Keratinocyte (primary cell): ENCODE data around the gene SWI5. TPM values are rescaled to one million over a fixed set of nuclear protein-coding genes. Genes with fewer than 3 reads are reported as not detected.

Source experiments
- DNase-seq: peaks from one replicate; pipeline ENCODE4 v3.0.0-alpha.2; 2011; ENCODE audit warnings: low read depth, missing footprints, low spot score
- FAIRE-seq: peaks from 2 replicates; lab custom pipeline; 2011; peaks lifted over from hg19 to GRCh38; lab: Jason Lieb, UNC
- H2AFZ ChIP-seq: 2 replicates; pipeline ENCODE4 v1.6.0; 2012; ENCODE audit warnings: low read length, control low read depth, inconsistent platforms; ENCODE audit not compliant: control insufficient read depth
- H3K27ac ChIP-seq: 2 replicates; pipeline ENCODE4 v1.5.1; 2011; ENCODE audit warnings: low read length; ENCODE audit not compliant: control insufficient read depth, insufficient read depth
- H3K27me3 ChIP-seq: 3 replicates; pipeline ENCODE4 v1.6.0; 2011; ENCODE audit warnings: low read length; ENCODE audit not compliant: control insufficient read depth, insufficient read depth; ENCODE audit errors: extremely low read depth
- H3K36me3 ChIP-seq, 2 experiments: 2 replicates in 1 of 2; 3 replicates in 1 of 2; pipeline ENCODE4 v1.5.1; 2011; ENCODE audit warnings: low read length in 2 of 2, mild to moderate bottlenecking in 1 of 2; ENCODE audit not compliant: control insufficient read depth in 2 of 2, insufficient read depth in 2 of 2; ENCODE audit errors: extremely low read depth in 1 of 2
- H3K4me1 ChIP-seq: 3 replicates; pipeline ENCODE4 v1.5.1; 2011; ENCODE audit warnings: low read length; ENCODE audit not compliant: control insufficient read depth, insufficient read depth; ENCODE audit errors: extremely low read depth
- H3K4me2 ChIP-seq: 3 replicates; pipeline ENCODE4 v1.6.0; 2011; ENCODE audit warnings: low read depth, low read length; ENCODE audit not compliant: control insufficient read depth, insufficient read depth; ENCODE audit errors: extremely low read depth
- H3K4me3 ChIP-seq, 3 experiments: fragments of 200-600 bp in 1 of 3; sonication (generic) in 1 of 3; 2 replicates in 2 of 3; 3 replicates in 1 of 3; pipeline ENCODE4 v1.5.1; 2011 to 2016; ENCODE audit warnings: low read length in 3 of 3, mild to moderate bottlenecking in 3 of 3, control low read depth in 2 of 3, inconsistent platforms in 1 of 3, low read depth in 1 of 3, mixed read lengths in 1 of 3, mixed run types in 1 of 3, moderate library complexity in 1 of 3; ENCODE audit not compliant: control insufficient read depth in 2 of 3, insufficient read depth in 2 of 3; ENCODE audit errors: extremely low read depth in 1 of 3
- H3K79me2 ChIP-seq: 2 replicates; pipeline ENCODE4 v1.6.0; 2012; ENCODE audit warnings: low read length; ENCODE audit not compliant: control insufficient read depth, insufficient read depth
- H3K9ac ChIP-seq: 3 replicates; pipeline ENCODE4 v1.6.0; 2011; ENCODE audit warnings: low read length; ENCODE audit not compliant: control insufficient read depth, insufficient read depth; ENCODE audit errors: extremely low read depth
- H3K9me1 ChIP-seq: 3 replicates; pipeline ENCODE4 v1.6.0; 2011; ENCODE audit warnings: low read length; ENCODE audit not compliant: control insufficient read depth, insufficient read depth; ENCODE audit errors: extremely low read depth
- H3K9me3 ChIP-seq: 2 replicates; pipeline ENCODE4 v1.5.1; 2012; ENCODE audit warnings: low read depth, low read length; ENCODE audit not compliant: control insufficient read depth
- H4K20me1 ChIP-seq: 3 replicates; pipeline ENCODE4 v1.6.0; 2011; ENCODE audit warnings: low read length; ENCODE audit not compliant: control insufficient read depth, insufficient read depth; ENCODE audit errors: extremely low read depth
- CTCF ChIP-seq, 3 experiments: IDR thresholded peaks in 1 of 3; conservative IDR thresholded peaks in 1 of 3; optimal IDR thresholded peaks in 1 of 3; 2 replicates in 2 of 3; 3 replicates in 1 of 3; pipeline versions ENCODE3 to v1.5.1; 2011; ENCODE audit warnings: low read length in 3 of 3, mild to moderate bottlenecking in 3 of 3, moderate library complexity in 2 of 3, control low read depth in 1 of 3, inconsistent platforms in 1 of 3; ENCODE audit not compliant: insufficient read depth in 2 of 3; ENCODE audit errors: extremely low read depth in 1 of 3
- EZH2 ChIP-seq: IDR thresholded peaks from one replicate; pipeline ENCODE4 v1.6.1; 2012; ENCODE audit warnings: inconsistent platforms, mild to moderate bottlenecking, low read length, moderate library complexity
- dilution Hi-C: fragments of 300-500 bp; cut with MboI; formaldehyde crosslinking; loops from one replicate; pipeline ENCODE4 v1.7.0; 2020; ENCODE audit warnings: low sequenced_read_pairs; ENCODE audit not compliant: extremely low pct_ligation_motif_present
- polyA plus RNA-seq, 5 experiments: library from polyadenylated mRNA; depleted of rRNA in 3 of 5; stranded (reverse) in 3 of 5; stranded (forward) in 1 of 5; unstranded in 1 of 5; fragments of >200 nt; gene quantifications; 1 replicate in 1 of 5; 2 replicates in 3 of 5; 3 replicates in 1 of 5; pipeline versions ENCODE4 v1.2.1 to v1.2.3, GENCODE V29; 2011 to 2012; ENCODE audit warnings: missing spikeins in 2 of 5, low read depth in 1 of 5, low replicate concordance in 1 of 5

The SWI5 gene
- polyA plus RNA-seq, 1 donor (not counting 4 experiments of a cell fraction or from before 2014, with no cell fraction given), result 39.4 TPM

DNA sequence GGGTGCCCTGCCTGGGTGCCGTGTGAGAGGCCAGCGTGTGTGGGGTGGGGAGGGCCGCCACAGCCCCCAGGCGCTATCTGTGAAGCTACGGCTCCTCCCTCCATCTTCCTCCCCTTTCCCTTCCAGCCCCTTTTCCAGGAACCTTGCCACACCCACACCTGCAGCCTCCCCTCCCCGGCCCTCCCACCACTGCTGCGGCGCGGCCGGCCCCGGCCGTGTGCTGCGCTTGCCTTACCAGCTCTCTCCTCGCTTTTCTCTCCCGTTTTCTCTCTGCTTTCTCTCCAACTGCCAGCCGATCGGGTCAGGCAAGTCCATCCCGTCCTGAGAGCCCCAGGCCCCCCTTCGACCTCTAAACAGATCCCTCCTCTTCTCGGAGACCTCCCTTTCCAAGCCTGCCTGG is 21.7 kb upstream of the SWI5 start:
- FAIRE-seq (no peak), DNase-seq (no peak)
- no peak overlapping the region for H3K4me2 ChIP-seq

DNA sequence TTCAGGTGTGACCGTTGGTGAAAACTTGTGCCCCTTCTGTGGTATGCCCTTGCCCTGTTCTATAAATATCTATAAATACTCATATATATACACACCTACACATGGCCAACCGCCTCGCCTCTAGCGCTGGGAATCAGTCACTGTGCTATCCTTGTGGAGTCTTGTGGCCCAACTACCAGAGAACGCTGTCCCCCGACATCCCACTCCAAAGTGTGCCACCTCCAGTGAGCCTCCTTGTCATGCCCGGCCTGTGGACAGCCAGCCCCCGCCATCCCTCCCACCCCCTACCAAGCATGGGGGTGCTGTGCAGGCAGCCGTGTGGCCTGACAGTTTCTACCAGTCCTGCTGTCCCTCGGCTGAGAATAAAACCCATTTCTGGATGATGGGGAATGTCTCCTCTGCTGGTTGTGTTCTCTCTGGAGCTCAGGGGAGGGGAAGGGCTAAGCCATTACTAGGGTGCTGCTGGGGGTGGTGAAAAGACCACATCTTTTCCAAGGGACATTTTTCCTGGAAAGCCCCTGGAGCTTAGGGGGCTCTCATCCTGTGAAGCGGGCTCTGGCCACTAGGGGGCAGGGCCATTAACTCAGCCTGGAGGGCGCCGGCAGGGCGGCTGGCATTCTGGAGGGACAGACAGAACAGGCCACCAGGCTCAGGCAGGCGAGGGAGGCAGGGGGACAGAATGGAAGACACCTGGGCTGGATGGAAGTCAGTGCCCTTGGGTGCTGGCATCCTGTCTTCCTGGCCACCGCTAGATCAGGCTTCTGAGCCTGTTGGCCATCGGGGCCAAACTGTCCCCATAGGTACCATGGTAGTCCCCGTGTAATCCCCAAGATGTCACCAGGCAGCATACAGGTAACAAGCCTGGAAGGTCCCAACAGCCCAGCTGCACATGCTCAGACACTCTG is 21.0 kb upstream of the SWI5 start:
- Histone ChIP-seq H3K9ac (no peak overlapping the region), H3K4me2 (no peak overlapping the region), H3K36me3 (peaks cover 7 to 17% of the 10 kb centered on the region in 2 experiments), H3K9me1 (no peaks in the 10 kb centered on the region), H3K27ac (no peak overlapping the region), H3K79me2 (no peaks in the 10 kb centered on the region), H3K27me3 (no peaks in the 10 kb centered on the region), H3K4me1 (peaks cover 30% of the 10 kb centered on the region), H4K20me1 (no peaks in the 10 kb centered on the region), H3K9me3 (no peaks in the 10 kb centered on the region), H2AFZ (no peak overlapping the region), H3K4me3 (no peak overlapping the region)
- DNase-seq (no peak), FAIRE-seq (no peak)
- dilution Hi-C loops, result no loop called here
- TF ChIP-seq CTCF (optimal IDR thresholded peaks at IDR 0.05 in 1 of 3, IDR thresholded peaks at IDR 0.05 in 1 of 3, conservative IDR thresholded peaks at IDR 0.05 in 1 of 3; ENCODE audit: extremely low read depth in 1 of 3, insufficient read depth in 2 of 3, low read length in 3 of 3) (peak; percentile 68 to 82 (median 77)), EZH2 (no peak)

More for the DNA sequence above, 21.7 kb upstream of the SWI5 start:
- no peaks in the 10 kb centered on the region for H3K79me2 ChIP-seq
- peaks cover 30% of the 10 kb centered on the region for H3K4me1 ChIP-seq
- no peak overlapping the region for H3K4me3 ChIP-seq
- TF ChIP-seq EZH2 (no peak), CTCF (optimal IDR thresholded peaks at IDR 0.05 in 1 of 3, IDR thresholded peaks at IDR 0.05 in 1 of 3, conservative IDR thresholded peaks at IDR 0.05 in 1 of 3; ENCODE audit: extremely low read depth in 1 of 3, insufficient read depth in 2 of 3, low read length in 3 of 3) (no peak)
- H4K20me1 ChIP-seq, result no peaks in the 10 kb centered on the region
- peaks cover 4 to 10% of the 10 kb centered on the region in 2 experiments for H3K36me3 ChIP-seq
- dilution Hi-C loops, result no loop called here
- no peak overlapping the region for H3K27ac ChIP-seq
- no peaks in the 10 kb centered on the region for H3K9me3 ChIP-seq
- no peak overlapping the region for H3K9ac ChIP-seq
- no peak overlapping the region for H2AFZ ChIP-seq
- no peaks in the 10 kb centered on the region for H3K9me1 ChIP-seq
- H3K27me3 ChIP-seq, result no peaks in the 10 kb centered on the region
